Pulmonary artery endothelial cell (primary cell): Measurements from ENCODE around the gene HEMK1. TPM values are rescaled to one million over a fixed set of nuclear protein-coding genes. Genes with fewer than 3 reads are reported as not detected.
A peak's percentile ranks its signal among the peaks of the same experiment; 100 is the strongest.

Experiments
- DNase-seq: peaks from one replicate; pipeline ENCODE4 v3.0.0-alpha.2; 2011; ENCODE audit warnings: low read depth, low spot score
- total RNA-seq: library from RNA; depleted of rRNA; stranded (reverse); fragments of >200 nt; gene quantifications from 2 replicates; pipeline ENCODE4 v1.2.3, GENCODE V29; 2014

The HEMK1 gene
- total RNA-seq, 1 donor from 2014 or later = 15.2 TPM

DNA sequence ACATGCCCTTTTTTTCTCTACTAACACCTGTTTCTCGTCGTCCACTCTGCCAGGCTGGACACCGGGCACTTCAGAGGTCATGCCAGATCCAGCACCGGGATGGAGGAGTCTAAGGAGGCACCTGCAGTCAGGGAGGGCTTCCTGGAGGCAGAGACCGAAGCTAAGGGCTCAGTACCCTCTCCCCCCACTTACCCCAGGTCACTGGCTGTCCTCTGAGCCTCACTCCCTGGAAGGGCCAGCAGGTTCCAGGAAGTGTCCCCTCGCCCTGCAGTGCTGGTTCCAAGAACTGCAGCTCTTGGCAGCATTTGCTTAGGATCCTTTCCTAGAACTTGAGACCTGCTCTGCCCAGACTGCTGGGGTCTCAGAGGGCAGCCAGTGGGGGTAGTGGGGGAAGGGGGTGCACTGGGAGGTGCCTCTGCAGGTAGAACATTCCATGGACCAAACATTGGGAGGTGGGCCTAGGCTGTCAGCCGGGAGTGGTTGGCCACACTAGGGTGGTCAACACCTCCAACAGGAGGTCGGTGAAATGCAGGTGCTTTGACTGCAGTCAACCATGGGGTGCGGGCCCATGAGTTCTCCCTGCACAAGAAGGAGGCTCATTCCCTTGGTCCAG is 30.9 kb downstream of the HEMK1 start:
- no peak for DNase-seq

DNA sequence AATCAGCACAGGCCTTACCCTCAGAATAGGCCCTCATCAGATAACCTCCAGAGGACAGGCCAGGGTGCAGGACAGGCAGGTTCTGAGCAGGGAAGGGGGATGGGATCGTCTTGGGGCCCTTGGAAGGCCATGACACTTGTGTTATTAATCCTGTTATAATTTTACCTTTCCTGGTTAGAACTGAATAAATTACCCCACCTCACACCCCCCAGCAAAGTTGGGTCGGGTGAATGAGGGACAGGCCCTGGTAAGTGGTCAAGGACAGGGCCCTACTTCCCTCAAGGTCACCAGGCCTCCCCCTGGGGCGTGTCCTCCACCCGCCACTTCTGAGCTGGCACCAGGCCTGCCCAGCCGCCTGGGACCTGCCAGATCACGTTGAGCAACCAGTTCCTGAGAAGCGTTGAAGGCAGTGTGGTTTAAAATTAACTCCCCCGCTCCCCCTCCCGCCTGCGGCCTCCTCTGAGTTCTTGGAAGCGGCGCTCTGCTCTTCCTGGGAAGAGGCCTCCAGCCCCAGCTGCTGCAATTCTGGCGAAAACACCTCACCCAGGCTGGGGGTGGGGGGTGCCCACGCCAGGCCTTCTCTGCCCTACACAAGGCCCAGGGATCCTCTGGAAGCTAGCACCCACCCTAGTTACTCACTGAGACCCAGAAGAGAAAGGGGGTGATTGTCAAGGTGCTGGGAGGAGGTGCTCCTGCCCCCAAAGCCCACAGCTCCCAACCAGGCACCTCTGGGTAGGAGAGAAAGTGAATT is 31.7 kb downstream of the HEMK1 start:
- DNase-seq = peak; percentile 43

DNA sequence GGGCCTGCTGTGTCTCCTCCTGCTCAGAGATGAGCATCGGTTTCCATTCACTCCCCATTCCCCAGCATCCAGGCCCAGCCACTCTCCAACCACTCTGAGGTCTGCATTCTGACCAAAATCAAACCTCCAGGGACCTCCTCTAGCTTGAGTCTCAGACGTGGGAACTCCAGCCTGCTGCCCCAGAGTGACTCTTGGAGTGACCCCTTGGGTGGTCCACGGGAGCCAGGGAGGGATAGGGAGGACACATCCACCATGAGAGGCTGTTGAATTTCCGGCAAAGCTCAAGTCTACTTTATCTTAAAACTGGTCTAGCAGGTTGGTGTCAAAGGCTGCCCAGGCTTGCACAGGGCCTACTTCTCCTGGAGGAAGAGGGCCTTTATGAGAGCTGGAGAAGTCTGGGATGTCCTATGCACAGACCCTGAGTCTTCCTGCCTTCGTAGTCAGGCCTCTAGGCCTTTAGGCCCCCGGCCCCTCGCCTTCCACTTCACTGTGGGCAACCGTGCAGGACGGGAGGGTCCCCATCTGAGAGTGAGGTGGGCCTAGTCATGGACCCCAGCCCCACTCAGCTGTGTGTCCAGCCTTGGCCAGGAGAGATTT is 33.4 kb downstream of the HEMK1 start:
- no peak for DNase-seq

DNA sequence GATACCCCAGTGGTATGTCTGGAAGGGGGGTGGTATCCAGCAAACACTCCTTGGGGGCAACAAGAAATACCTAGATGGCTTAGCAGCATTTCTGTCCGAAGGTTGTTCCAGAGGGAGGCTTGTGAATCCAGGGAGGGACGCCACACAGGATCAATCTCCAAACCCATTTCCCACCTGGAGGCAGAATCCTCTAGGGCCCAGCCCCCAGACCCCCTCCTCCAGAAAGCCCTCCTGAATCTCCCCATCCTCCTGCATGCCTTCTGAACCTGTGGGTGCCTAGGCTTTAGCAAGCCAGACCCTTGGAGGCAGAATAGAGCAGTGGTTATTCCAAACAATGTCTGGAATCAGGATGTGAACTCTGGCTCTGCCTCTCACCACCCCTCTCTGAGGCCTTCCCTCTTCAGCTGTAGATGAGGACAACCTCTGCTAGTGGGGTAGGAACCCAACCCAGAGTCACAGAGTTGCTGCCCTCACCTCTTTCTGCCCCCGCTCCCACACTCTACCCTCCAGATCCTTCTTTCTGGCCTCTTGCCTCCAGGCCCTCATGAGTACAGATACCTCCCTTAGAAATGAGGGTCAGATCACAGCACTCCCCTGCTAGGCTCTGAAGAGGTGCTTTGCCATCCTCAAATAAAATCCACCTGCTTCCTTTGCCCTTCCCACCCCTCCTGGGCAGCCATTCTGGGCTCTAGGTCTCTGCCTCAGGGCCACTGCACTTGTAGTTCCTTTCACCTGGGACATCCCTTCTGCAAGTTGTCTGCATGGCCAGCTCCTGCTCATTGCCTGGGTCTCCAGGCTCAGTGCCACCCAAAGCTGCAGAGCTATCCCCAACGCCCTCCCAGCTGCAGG is 34.2 kb downstream of the HEMK1 start:
- no peak for DNase-seq

DNA sequence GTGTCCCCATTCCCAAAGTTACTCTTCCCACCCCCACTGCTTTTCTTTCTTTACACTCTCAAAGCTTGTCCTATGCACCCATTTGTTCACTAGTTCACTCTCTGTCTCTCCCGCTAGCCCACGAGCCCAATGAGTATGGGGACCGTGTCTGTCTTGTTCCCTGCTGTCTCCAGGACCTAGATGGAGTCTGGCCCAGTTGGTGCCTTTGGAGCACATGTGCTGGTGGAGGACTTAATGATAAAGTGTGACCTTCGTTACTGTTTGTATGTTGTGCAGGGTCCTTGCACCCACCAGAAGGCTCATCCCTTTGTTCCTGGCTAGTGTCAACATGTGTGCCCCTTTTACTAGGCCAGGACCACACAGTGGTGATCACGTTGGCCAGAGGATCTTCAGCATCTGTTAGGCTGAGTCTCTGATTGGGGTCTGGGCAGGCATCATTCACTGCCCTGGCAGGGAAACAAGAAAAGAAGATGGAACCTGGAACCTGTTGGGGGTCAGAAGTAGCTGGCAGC is 34.8 kb downstream of the HEMK1 start:
- no peak for DNase-seq

DNA sequence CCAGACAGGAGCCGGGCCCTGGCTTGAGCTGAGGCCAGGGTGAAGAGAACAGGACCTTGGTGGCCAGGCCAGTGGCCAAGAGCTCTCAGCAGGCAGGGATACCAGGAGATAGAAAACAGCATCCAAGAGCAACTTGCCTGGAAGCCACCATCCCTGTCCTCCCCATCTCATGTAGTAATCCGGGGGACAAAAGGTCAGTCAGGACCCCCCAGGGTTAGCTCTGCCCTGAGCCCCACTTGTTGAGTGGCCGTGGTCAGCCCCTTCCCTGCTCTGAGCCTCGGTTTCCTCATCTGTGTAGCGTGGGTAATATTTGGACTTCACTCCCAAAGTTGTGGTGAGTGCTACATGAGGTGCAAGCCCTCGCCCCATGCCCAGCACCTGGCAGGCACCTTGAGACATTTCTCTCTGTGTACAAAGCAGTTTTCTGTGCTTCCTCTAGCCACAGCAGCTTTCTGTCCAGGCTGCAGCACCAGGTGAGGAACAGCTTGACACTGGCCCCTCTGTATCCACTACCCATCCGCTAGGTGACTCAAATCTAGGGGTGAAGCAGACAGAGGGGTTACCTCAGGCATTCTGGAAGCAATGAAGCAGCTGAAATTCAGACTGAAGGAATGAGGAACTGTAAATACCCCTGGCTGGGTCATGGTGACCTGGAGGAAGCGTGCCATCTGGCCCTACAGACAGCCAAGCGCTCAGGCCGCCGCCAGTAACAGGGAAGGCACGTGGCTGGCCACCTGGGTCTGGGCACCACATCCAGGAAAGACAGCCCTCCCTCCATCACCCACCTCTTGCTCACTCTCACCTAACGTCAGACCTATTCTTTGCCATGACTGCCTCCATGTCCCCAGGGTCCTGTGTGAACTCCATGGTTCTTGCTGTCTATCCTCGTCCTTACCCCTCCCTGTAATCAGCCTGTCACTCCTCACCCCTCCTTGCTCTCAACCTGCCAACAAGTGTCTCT is 35.6 kb downstream of the HEMK1 start:
- DNase-seq = no peak

DNA sequence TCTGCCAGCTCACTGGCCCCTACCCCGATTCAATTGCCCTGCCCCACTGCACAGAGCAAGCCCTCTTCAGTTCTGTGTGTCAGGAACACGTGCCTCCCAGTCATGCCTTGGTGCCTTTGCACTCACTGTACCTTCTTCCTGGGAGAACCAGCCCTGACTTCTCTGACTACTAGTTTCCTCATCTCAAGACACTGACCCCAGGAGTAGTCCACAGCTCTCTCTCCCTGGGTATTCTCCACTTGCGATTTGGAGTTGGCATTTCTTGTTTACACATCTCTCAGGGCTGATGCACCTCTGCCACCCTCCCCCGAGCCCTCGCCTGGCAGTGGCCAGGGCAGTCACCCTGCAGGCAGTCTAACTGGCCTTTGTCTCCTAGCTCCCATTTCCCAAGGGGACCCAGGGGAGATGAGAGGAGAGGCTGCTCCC is 36.6 kb downstream of the HEMK1 start:
- no peak for DNase-seq

DNA sequence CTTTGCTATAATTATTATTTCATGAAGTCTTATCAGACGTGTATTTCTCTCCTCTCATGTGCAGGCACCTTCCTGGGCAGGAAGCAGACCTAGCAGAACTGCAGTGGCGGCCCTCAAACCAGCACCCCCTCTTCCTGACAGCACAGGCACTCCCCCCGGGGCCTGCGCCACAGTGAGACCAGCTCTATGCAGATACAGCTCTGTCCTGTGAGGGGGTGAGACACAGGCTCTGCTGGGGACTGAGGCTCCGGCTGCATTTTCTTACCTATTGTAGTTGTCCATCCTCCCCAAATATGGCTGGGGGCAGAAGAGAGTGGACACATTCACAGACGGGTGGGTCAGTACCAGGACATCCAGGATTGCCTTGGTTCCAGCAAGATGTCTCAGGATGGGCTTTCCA is 37.3 kb downstream of the HEMK1 start:
- DNase-seq = no peak

DNA sequence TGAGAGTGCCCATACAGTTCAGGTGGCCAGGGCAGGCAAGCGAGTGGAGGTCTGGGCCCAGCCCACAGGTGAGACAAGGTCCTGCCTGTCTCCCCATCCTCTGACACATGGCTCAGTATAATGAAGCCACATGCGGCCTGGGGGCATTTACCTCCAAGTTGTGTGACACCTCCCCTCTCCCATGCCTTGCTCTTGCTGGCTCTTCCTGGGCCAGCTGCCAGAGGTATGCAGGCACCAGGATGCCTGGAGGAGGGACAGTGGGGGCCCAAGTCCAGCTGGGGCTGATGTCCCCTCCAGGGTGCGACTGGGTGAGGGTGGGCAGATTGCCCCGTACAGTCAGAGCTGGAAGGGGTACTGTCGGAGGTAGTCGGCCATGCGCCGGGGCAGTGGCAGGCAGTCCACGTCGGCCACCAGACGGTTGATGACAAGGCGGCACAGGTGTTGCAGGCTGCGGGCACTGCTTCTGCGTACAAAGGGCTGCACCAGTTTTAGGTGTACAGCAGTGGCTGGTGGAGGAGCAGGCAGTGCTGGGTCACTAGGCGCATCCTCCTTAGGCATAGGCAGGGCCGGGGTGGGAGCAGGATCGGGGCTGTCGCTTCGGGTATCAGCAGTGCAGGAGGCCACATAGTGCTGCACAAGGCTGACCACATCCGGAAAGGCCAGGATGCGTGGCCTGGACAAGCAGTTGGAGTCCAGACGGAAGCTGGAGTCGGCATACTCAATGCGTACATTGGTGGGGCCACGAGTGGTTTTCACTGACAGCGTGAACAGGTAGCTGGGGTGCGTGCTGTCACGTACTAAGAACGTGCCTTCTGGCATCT is 38.2 kb downstream of the HEMK1 start:
- no peak for DNase-seq

DNA sequence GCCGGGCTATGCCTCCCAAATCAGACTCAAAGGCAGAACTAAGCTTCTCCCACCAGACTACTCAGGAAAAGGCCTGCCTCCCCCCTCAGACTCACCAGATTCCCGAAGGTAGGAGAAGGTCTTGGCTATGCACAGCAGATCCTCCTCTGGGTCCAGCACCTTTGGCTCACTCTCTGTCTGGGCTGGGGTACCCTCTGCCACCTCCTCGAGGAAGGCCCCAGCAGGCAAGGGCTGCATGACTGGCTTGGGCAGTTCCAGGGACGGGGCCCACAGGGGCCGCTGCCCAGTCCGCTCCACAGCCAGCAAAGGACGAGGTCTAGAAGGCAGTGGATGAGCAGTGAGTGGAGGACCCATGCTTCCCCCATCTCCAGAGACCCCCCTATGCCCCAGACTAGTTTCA is 39.0 kb downstream of the HEMK1 start:
- DNase-seq = no peak

DNA sequence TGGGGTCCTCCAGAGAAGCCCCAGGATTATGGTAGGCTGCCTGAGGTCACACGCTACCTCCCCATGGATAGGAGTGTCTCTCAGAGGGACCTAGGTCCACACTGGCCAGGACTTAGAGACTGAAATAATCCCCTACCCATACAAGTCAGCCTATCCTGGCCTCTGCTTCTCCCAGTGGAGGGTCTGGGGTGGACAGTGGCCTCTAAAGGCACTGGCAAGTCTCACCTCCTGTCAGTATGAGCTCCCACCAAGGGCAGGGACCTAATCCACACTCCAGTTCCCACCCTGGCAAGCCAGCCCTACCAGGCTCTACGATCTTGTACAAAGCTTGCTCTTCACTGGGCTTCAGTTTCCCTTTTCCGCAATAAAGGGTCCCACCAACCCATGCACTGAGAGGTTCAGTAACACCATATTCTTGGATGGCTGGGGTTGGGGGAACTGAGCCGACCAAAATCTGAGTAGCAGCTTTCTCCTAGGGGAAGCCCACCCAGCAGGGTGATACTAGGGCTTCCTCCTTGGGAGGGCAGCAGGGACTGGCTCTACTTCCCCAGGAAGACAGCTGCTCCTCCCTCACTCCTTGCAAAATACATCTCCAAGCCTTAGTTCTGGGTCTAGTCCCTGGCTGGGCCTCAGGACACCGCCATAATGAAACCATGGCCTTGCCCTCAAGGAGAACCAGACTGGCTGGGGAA is 39.9 kb downstream of the HEMK1 start:
- no peak for DNase-seq

DNA sequence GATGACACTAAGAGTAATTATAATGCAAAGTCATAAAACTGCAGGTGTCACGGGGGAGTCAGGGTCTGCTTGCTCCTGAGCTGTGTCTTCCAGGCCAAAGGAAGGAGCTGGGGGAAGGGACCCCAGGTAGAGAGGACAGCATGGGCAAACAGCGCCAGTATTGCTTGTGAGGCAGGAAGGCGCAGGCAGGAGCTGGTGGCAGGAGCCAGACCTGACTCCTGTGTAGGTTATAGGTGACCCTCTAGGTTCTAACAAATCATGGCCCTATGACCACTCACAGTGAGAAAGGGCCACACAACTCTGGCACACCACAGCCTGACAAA is 40.4 kb downstream of the HEMK1 start:
- DNase-seq = no peak

DNA sequence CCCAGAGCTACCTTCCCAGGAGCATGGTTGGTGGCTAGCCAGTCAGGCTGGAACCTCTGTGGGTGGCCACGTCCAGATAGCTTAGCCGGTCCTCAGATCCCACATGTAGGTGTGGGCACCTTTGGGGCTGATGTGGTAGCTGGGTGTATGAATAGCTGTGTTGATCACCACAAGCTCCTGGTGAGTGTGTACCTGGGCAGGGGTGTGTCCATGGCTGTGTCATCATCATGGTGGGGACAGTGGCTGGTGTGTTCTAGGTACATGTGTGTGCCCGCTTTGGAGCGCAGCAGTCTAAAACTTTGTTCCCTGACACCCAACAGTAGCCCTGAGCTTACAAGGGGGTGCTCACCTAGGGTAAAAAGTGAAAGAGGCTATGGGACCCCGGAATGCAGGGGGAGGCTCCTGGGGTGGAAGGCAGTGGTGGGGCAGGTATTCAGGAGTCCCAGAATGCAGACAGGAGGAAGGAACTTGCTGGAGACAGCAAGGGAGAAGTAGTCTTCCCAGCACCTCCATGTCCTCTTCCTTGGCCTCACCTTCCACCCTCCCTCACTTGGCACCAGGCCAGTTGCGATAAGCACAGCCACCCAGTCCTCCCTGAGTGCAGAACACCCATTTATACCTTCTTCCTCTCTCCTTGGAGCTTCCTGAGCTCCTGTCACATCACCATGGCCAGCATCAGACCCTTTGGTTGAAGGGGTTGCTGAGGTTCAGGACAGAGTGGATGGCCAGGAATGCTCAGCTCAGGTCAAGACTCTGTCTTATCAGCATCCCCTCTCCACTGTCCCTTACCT is 41.1 kb downstream of the HEMK1 start:
- DNase-seq = no peak

DNA sequence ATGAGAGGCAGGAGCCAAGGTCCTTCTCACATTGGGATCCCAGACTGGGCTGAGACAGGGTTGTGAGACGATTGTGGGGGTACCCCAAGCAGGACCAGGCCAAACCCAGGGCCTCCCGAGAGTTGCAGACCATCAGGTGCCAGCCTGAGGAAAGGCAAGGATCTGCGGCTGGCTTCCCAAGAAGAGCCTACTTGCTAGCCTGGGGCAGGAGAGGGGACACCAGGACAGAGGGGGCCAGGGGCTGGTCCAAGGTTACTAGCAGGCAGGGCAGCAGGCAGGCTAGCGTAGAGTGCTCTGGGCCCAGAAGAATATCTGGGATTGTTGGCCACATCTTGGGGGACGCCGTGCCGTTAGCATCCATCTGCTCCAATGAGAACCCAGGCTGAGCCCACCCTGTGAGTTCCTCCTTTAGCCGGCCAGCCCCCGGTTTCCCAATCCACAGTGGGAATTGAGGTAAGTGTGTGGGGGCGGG is 41.7 kb downstream of the HEMK1 start:
- DNase-seq = no peak

DNA sequence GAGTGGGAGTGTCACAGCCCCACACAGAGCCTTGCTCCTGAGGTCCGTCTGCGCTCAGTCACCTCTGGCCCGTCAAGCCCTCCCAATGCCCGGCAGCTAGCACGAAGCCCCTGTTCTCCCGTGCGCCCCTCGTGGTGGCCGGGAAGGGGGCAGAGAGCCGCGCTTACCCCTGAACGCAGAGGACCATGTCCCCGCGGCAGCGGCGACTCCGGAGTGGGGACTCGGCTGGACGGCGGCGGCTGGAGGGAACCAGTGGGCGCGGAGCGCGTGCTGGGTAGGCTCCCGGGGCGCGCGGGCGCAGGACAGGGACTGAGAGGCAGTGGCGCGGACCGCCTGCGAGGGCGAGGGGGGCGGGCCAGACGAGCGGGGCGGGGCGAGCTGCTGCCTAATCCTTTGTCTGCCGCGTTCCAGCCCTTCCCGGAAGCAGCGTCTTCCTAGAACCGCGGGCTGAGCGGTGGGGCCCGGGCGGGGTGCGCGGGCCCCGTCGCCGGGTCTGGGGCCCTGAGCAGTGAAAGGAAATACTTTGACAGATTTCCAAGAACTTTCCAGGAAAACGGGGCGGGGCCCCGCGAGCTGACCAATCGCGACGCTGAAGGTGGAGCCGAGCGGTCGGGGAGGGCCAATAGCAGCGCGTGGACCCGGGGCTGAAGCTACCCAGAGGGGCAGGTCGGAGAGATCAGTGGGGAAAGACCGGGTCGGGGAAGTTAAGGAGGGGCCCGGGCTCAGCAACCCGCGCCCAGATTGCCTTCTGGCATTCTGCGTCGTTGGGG is 42.3 kb downstream of the HEMK1 start, which contains the start of gene CISH:
Gene CISH, minus strand, starts transcription at position 311 of the 770 bp plus-strand sequence. Its CDS starts 124 bp downstream, at position 187.
- DNase-seq = peak; percentile 74

DNA sequence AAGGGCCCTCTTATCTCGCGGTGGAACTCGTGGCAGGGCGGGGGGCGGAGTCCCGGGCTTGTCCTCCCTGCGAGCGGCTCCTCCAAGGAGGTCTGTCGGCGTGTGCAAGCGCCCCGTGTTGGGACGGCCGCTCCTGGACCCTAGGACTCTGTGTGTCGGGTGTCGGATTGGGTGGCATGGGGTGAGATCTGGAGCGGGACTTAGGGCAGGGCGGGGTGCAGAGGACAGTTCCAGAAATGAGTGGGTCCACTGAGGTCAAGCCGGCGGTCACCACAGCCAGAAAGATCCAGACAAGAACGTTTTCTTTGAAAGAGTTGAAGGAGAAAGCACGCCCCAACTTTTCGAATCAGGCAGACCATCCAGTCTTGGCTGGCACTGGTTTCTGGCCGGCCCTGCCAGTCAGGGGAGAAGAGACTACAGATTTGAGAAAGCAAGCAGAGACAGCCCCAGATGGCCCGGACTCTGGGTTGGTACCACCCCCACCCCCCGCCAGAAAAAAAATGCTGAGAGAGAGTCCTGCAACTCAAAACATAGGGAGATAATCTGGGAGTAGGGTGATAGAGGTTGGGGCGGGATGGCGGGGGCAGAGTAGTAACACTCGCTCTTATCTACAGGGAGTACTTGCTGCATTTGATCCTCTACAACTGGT is 43.0 kb downstream of the HEMK1 start:
- DNase-seq = no peak
